ENCODE results near the gene SCN7A.
"Not testable (repeated sequence)": the region's sequence is repeated elsewhere in the genome, so short reads cannot be mapped to it uniquely, and the experiment has no call there.

The SCN7A gene

GRCh38 chr2:166451468-166451867 is 42.6 kb downstream of the SCN7A start:
- no peak for DNase-seq

GRCh38 chr2:166449439-166449838 is 44.6 kb downstream of the SCN7A start:
- DNase-seq = no peak

DNA sequence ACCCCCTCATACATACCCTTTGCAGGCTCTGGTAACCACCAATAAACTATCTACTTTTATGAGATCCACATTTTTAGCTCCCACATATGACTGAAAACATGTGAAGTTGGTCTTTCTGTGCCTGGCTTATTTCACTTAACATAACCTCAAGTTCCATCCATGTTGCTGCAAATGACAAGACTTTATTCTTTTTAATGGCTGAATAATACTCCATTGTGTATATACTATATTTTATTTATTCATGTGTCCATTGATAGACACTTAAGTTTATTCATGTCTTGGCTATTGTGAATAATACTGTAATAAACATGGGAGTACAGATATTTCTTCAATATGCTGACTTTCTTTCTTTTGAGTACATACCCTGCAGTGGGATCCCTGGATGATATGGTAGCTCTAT is 45.9 kb downstream of the SCN7A start:
- no peak for DNase-seq

- DNase-seq = no peak
Observed at GRCh38 chr2:166444306-166444705, 49.7 kb downstream of the SCN7A start.

- DNase-seq = no peak
Observed at GRCh38 chr2:166440313-166440712, 53.7 kb downstream of the SCN7A start.

- no peak for DNase-seq
Observed at GRCh38 chr2:166439078-166439477, 55.0 kb downstream of the SCN7A start.

DNA sequence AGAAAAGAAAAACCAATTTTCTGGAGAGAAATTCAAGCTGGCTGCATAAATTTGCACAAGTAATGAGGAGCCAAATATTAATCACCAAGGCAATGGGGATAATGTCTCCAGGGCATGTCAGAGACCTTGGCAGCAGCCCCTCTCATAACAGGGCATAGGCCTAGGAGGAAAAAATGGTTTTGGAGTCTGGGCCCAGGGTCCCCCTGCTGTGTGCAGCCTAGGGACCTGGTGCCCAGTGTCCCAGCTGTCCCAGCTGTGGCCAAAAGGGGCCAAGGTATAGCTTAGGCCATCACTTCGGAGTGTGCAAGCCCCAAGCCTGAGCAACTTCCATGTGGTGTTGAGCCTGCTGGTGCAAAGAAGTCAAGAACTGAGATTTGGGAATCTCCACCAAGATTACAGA is 57.1 kb downstream of the SCN7A start:
- DNase-seq = no peak

GRCh38 chr2:166436189-166436588 is 57.9 kb downstream of the SCN7A start:
- DNase-seq = no peak

DNA sequence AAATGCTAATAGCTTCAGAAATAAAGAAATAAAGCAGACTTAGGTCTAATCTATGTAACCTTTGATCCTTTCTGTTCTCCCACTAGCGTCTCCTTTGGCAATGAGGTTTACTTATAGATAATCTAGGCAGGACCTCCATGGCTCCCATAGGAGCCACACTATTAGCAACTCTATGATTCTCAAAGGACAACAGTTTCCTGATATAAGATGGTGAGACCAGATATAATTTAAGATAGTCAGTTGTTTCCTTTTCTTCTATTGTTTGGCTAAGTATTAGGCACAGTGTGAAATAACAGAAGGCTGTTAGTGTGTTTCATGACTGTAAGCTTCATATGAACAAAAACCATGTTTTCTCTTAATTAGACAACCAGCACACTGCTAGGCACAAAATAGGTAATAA is 59.6 kb downstream of the SCN7A start:
- DNase-seq = no peak

GRCh38 chr2:166433457-166433856 is 60.6 kb downstream of the SCN7A start:
- DNase-seq = no peak

- DNase-seq = no peak
Observed at GRCh38 chr2:166432331-166432730, 61.7 kb downstream of the SCN7A start.

DNA sequence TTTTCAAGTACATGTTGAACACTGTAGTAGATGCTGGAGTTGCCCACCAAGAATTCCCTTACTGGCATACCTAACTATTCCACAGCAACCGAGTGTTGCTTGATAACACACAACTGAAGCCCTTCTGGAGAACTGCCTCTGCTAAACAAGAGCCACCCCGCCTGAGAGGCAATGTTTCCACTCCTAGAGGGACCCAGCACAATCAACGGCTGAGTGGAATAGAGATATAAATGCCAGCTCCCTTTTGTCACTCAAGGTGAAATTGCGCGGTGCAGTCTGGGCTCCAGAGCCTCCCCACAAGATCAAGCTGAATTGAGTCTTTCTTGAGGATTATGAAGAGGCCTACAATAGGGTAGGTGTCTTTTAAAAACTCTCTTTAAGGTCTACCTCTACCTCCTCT is 69.2 kb downstream of the SCN7A start:
- DNase-seq = no peak

DNA sequence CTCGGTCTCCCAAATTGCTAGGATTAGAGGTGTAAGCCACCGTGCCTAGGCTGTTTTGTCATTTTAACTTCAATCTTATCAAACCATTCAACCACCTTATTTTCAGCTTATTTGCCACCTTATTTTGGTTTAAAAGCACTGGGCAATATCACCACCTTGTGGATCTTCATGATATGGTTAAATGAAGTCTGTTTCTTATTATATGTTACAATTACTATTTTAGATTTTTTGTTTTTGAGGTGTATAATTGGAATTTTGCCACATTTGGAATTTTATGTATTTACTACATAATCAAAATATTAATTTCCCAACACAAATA is 74.5 kb downstream of the SCN7A start:
- peak; percentile 27 for DNase-seq

- DNase-seq = no peak
Observed at GRCh38 chr2:166418853-166419615, 75.0 kb downstream of the SCN7A start.

GRCh38 chr2:166417669-166418068 is 76.4 kb downstream of the SCN7A start:
- DNase-seq = peak; percentile 12

GRCh38 chr2:166413255-166413654 is 80.8 kb downstream of the SCN7A start:
- no peak for DNase-seq

DNA sequence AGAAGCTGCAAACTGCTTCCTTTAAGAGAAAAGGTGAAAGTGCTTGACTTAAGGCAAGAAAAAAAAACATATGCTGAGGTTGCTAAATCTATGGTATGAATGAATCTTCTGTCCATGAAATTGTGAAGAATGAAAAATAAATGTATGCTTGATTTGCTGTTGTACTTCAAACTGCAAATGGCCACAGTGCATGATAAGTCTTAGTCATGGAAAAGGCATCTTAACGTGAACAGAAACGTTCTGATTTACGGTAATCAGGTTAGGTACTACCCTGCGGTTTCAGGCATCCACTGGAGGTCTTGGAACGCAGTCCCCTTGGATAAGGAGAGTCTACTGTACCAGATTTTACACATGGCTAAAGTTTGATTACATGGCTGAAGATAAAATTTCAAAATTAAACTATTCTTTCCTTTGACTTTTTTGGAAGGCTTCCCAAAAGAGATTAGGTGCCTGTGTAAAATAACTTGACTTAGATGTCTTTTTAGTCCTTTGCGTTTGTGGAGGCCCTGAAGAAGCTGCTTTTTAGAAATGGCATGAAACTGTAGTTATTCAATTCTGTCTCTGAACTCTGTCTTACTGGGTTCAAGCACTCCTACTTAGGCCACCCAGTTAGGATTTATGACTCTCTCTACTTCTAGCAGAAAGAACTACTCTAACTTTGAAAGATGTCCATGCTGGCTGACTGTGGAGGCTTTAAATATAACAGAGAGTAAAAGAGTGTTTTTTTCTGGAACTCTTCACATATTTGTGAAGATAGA is 82.4 kb downstream of the SCN7A start:
- DNase-seq = no peak

GRCh38 chr2:166410828-166411472 is 83.1 kb downstream of the SCN7A start:
- DNase-seq = no peak

DNA sequence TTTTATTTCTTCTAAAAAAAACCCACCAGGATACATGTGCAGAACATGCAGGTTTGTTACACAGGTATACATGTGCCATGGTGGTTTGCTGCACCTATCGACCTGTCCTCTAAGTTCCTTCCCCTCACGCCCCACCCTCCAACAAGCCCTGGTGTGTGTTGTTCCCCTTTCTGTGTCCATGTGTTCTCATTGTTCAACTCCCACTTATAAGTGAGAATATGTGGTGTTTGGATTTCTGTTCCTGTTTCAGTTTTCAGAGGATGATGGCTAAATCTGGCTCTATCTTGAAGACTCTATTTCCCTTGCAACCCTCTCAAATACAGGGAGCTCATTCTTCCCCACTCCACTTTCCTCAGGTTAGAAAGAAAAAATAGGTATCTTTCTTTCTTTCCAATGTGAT is 86.3 kb downstream of the SCN7A start:
- not testable (repeated sequence) for DNase-seq

DNA sequence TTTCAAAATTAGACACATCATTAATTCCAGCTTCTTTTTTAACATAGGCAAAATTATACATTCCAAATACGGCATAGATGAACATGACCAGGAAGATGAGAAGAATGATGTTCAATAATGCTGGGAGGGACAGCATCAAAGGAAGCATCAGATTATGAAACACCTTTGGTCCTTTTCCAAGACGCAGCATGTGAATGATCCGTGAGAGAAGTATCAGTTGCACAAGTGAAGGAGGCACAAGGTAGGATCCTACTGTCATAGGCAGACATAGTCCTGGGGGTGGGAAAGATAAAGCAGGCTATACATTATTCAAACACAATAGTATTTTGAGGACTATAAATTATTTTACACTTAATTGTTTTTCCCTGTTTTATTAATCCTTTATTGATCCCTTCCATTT is 87.7 kb downstream of the SCN7A start:
- no peak for DNase-seq

DNA sequence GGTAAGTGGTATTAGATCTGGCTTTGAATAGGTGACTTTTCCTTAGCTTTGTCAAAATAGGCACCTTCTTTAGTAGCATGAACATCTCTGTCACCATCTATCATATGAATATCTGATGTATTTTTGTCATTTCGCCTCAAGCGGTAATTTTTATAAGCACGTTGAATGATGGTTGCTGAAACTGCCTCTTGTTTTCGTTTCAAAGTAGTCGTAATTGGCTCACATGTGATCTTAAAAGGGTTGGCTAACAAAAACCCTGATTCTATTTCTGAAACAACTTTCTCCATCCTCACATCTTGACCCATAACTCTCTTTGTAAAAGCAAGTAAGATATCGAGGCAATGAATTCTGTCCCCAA is 88.5 kb downstream of the SCN7A start:
- no peak for DNase-seq

DNA sequence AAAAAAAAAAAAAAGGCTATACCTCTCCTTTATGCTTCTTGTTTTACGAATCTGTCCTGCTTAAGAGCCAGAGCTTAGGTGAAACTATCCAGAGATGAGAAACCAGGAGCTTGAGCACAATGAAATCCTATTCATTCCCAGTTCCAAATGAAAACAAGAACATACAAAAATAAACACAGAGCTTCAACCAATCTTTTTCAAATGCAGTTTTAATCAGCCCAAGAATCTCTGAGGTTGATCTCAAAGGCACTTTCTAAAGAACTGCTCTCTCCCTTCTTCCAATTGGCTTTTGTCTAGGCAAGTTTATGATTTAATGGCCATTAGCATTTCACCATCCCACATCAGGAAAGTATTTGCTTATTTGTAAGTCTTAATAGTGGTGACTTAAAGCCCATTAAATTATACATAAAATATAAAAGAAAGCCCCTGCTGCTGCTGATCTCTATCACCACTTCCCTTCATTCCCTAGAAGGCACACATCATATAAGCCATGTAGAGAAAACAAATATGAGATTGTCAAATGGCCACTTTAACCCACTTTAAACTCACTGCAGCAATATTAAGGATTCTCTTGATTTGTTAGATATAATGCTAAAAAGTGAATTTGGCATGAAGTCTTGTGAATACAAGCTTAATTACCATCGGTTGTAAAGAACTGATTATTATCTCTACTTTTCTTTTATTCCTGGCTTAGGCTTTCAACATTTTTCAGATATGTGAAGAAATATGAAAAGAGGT is 89.0 kb downstream of the SCN7A start:
- DNase-seq = no peak

DNA sequence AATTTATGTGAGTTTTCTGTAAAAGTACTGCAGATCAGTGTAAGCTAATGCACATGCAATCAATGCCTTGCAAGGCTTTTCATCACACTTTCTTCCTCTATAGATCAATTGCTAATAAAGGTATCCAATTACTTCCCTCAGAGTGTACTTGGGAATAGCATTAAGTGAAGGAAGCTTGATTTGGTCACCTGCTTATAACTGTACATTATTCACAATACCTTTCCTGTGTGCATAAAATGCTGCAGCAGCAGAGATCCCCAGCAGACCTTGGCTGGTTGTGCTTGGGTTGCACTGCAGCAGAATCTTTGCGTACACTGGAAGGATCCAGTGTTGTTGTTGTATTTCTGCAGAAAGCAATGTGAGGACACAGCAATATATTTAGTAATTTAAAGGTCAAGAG is 99.8 kb downstream of the SCN7A start:
- DNase-seq = no peak

- DNase-seq = no peak
Observed at GRCh38 chr2:166393008-166393407, 101.0 kb downstream of the SCN7A start.

Measured in NCI-H2171 treated with DMSO at 0.1 percent for 48 hours (cell line).